DMS153 treated with DMSO at 0.1 percent for 48 hours (cell line): ENCODE measurements around the gene LRRC4.

Experiments
- DNase-seq: peaks from one replicate; lab custom pipeline; 2025; ENCODE audit not compliant: unreplicated experiment; lab: John Stamatoyannopoulos, UW

Gene LRRC4

GRCh38 chr7:127981965-127982364 is 49.3 kb downstream of the LRRC4 start:
- DNase-seq = no peak

- no peak for DNase-seq
Measured at GRCh38 chr7:127980901-127981300, 50.3 kb downstream of the LRRC4 start.

GRCh38 chr7:127979728-127980126 is 51.5 kb downstream of the LRRC4 start:
- DNase-seq = no peak

GRCh38 chr7:127979113-127979727 is 52.0 kb downstream of the LRRC4 start:
- no peak for DNase-seq

- no peak for DNase-seq
Measured at GRCh38 chr7:127978421-127978820, 52.8 kb downstream of the LRRC4 start.
